Thymus (tissue), 11 donors: ENCODE measurements around the gene EYS. TPM values are rescaled to one million over a fixed set of nuclear protein-coding genes. Genes with fewer than 3 reads are reported as not detected.

ENCODE experiments used
- DNase-seq, 9 donors: peaks; one replicate each; pipeline ENCODE4 v3.0.0-alpha.2; 2013; ENCODE audit warnings: low spot score in 9 of 9, low read depth in 6 of 9, missing footprints in 1 of 9
- H3K27ac ChIP-seq, 2 donors: one replicate each; pipeline ENCODE4 v1.5.1; 2013; ENCODE audit warnings: control low read depth in 1 of 2, low read depth in 1 of 2, low read length in 1 of 2, mild to moderate bottlenecking in 1 of 2, moderate library complexity in 1 of 2
- H3K27me3 ChIP-seq, 2 donors: one replicate each; pipeline ENCODE4 v1.5.1; 2013; ENCODE audit warnings: low read length in 1 of 2; ENCODE audit not compliant: control insufficient read depth in 2 of 2, insufficient read depth in 1 of 2
- H3K36me3 ChIP-seq, 2 donors: one replicate each; pipeline ENCODE4 v1.5.1; 2013; ENCODE audit warnings: low read length in 1 of 2, mild to moderate bottlenecking in 1 of 2, moderate library complexity in 1 of 2; ENCODE audit not compliant: control insufficient read depth in 2 of 2, insufficient read depth in 2 of 2
- H3K4me1 ChIP-seq, 2 donors: one replicate each; pipeline ENCODE4 v1.5.1; 2013; ENCODE audit warnings: low read length in 2 of 2; ENCODE audit not compliant: control insufficient read depth in 2 of 2, insufficient read depth in 2 of 2
- H3K4me3 ChIP-seq, 2 donors: one replicate each; pipeline ENCODE4 v1.5.1; 2013; ENCODE audit warnings: low read length in 2 of 2, control low read depth in 1 of 2, mild to moderate bottlenecking in 1 of 2
- H3K9me3 ChIP-seq, 2 donors: one replicate each; pipeline ENCODE4 v1.5.1; 2013; ENCODE audit warnings: low read length in 1 of 2, mild to moderate bottlenecking in 1 of 2; ENCODE audit not compliant: control insufficient read depth in 2 of 2, insufficient read depth in 1 of 2
- WGBS: extraction: QIAGEN DNeasy Blood & Tissue Kit; methylation state at CpG from one replicate; pipeline ENCODE4 v1.1.7; 2013; 5-methylcytosine and 5-hydroxymethylcytosine counted together
- polyA plus RNA-seq: library from polyadenylated mRNA; stranded (reverse); fragments of 200-250 nt; gene quantifications from one replicate; pipeline ENCODE4 v1.2.3, GENCODE V29; 2013
- total RNA-seq: library from RNA; stranded (reverse); fragments of 120-200 nt; gene quantifications from one replicate; pipeline ENCODE4 v1.2.4, GENCODE V29; 2013
- donor health status: healthy.

EYS gene
- total and polyA plus RNA-seq, 2 donors: 0.05 to 0.28 TPM

DNA sequence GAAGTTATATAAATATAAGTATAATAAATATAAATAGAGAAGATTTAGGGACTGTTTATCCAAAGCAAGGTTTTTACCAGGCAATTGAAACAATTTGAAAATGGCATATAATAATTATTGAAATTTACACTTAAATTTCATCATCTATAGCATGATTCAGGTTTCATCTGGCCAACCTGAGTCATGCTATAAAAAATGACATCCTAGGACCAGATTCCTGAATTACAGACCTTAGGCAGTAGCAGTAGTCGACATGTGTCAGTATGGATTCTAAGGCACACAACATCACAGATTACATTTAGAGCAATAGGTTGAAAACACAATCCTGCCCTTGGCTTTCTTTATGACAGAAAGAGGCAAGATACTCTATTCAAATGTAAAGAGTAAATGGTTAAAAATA, 1479.2 kb downstream of the EYS start:
- H3K4me1 ChIP-seq: no peaks in the 10 kb centered on the region
- H3K4me3 ChIP-seq: no peak overlapping the region
- no peak for DNase-seq
- no peaks in the 10 kb centered on the region for H3K27me3 ChIP-seq
- WGBS: 89% methylated on average over 1 of the region's 1 CpG
- no peaks in the 10 kb centered on the region for H3K9me3 ChIP-seq
- no peaks in the 10 kb centered on the region for H3K36me3 ChIP-seq
- H3K27ac ChIP-seq: no peak overlapping the region

DNA sequence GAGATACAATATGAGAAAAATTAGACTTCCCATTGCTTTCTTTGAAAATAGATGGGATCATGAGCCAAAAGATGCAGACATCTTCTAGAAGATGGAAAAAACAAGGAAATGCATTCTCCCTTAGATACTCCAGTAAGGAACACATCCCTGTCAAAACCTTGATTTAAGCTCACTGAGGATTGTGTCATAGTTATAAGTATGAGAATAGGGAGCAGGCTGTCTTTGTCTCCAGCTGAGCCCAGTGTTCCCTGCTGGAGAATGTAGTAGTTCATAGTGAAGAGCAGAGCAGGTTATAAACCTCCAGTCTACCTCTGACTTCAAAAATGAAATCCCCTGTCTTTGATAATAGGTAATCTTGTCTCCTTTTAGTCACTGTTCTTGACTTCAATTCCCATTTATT, 1481.5 kb downstream of the EYS start:
- no peaks in the 10 kb centered on the region for H3K9me3 ChIP-seq
- H3K4me1 ChIP-seq: no peaks in the 10 kb centered on the region
- no peak overlapping the region for H3K4me3 ChIP-seq
- DNase-seq: no peak
- no peaks in the 10 kb centered on the region for H3K27me3 ChIP-seq
- no peaks in the 10 kb centered on the region for H3K36me3 ChIP-seq
- H3K27ac ChIP-seq: no peak overlapping the region

DNA sequence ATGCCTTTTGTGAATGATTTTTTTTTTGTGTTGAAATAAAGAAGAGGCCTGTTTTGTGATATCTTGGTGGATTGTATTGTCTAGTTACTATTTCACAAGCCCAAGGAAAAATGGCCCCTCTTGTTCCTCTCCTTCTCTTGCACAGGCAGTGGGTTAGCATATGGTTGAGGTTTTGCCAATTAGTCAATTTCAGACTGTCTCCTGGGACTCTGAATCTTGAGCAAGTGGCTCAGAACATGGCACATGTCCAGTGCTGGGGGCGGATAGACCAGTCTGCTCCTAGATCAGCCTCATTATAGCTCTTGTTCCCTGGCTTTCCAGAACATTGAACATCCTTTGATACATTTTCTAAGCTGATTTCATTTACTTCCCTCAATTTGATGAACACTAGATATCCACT, 1482.2 kb downstream of the EYS start:
- Histone ChIP-seq H3K9me3 (no peaks in the 10 kb centered on the region), H3K36me3 (no peaks in the 10 kb centered on the region), H3K27ac (no peak overlapping the region), H3K4me3 (no peak overlapping the region), H3K27me3 (no peaks in the 10 kb centered on the region), H3K4me1 (no peaks in the 10 kb centered on the region)
- WGBS: 86% methylated on average over 1 of the region's 1 CpG
- no peak for DNase-seq

DNA sequence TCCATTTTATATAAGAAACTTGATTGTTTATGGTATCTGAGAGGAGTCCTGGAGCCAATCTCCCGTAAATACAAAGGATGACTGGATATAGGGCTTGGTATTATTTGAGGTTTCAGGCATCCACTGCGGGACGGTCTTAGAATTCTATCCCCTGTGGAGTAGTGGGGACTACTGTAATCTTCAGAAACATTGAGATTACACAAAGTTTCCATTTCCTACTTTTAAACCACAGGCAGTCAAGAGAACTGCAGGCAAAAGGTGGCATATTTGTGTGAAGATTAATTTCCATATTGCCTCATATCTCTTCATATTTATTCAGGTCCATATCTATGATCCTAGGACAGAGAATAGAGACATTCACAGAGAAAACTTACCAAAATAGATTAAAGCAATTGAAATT, 1485.2 kb downstream of the EYS start:
- Histone ChIP-seq H3K4me1 (no peaks in the 10 kb centered on the region), H3K27ac (no peak overlapping the region), H3K27me3 (no peaks in the 10 kb centered on the region), H3K36me3 (no peaks in the 10 kb centered on the region), H3K4me3 (no peak overlapping the region), H3K9me3 (no peaks in the 10 kb centered on the region)
- DNase-seq: no peak
- WGBS: 75% methylated on average over 3 of the region's 3 CpGs

DNA sequence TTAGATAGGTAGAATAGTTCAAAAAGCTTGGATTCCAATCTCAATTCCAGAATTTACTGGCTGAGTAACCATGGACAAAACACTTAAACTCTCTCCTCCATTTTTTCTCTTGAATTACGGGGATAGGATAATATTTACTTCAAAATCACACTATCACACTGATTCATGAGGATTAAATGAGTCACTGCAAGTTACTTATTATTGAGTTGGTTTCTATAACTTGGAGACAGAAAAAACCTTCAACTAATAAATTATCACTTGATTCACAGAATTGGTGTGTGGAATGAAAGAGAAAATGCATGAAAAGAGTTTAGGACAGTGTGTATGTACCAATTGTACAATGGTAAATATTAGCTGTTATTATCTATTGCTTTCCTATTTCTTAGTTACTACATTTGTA, 1486.2 kb downstream of the EYS start:
- Histone ChIP-seq H3K9me3 (no peaks in the 10 kb centered on the region), H3K4me3 (no peak overlapping the region), H3K27me3 (no peaks in the 10 kb centered on the region), H3K36me3 (no peaks in the 10 kb centered on the region), H3K27ac (no peak overlapping the region), H3K4me1 (no peaks in the 10 kb centered on the region)
- WGBS: 95% methylated on average over 1 of the region's 1 CpG
- DNase-seq: no peak

DNA sequence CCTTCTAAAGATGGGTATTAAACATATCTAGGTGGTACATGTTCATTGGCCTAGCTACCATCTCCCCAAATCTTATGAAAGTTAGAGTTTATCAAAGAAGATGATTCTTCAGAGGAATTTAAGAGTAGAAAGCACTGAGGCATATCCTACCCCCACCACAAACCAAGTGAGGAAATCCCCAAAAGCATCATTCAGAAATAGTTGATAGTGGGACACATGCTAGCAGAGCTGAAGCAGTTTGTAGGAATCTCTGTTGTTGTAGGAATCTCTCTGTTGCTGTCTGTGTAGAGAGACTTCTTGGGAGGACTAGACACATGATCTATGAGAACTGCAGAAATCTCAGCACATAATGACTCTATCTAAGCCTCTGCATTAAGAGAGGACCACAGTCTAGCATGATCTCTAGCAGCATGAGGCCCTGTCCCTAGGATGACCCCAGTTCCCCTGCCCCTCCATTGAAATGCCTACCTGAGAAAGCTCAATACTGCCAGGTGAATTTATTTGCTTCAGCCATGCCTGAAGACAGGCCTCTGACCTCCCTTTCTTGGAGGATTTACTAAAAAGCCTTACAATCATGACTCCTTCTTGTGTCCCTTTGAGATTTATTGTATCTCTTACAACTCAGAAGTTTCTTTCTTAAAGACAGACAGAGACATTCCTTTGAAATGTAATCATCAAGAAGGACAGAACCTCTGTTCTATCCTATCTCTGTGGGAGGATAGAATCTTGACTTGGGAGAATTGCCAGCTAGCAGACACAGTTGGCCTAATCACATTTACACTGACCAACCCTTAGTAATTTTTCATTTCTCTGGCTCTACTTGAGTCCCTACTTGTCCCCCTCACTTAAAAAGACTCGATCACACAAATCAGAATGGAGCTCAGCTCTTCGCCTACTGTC, 1489.1 kb downstream of the EYS start:
- Histone ChIP-seq H3K4me1 (no peaks in the 10 kb centered on the region), H3K27me3 (no peaks in the 10 kb centered on the region), H3K4me3 (no peak overlapping the region), H3K27ac (no peak overlapping the region), H3K36me3 (no peaks in the 10 kb centered on the region), H3K9me3 (no peaks in the 10 kb centered on the region)
- DNase-seq: no peak
- WGBS: 93% methylated on average over 2 of the region's 2 CpGs

DNA sequence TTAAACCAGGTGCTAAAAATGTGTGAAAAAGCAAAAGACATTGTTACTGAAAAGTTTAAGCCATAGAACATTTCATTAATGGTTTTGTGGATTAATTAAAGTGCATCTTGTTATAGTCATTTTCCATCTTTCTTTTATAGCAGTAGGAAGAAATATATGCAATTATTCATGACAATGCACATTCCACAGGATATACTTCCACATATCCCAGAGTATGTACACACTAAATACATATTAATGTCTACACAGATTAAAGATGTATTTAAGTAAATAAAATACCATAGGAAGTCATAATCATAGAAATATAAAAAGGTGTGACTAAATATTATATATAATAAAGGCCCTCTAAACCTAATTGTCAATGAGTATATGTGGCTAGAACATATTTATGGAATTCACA, 1492.7 kb downstream of the EYS start:
- no peaks in the 10 kb centered on the region for H3K27me3 ChIP-seq
- no peaks in the 10 kb centered on the region for H3K36me3 ChIP-seq
- no peaks in the 10 kb centered on the region for H3K4me1 ChIP-seq
- no peak overlapping the region for H3K4me3 ChIP-seq
- DNase-seq: no peak
- H3K9me3 ChIP-seq: no peaks in the 10 kb centered on the region
- H3K27ac ChIP-seq: no peak overlapping the region

DNA sequence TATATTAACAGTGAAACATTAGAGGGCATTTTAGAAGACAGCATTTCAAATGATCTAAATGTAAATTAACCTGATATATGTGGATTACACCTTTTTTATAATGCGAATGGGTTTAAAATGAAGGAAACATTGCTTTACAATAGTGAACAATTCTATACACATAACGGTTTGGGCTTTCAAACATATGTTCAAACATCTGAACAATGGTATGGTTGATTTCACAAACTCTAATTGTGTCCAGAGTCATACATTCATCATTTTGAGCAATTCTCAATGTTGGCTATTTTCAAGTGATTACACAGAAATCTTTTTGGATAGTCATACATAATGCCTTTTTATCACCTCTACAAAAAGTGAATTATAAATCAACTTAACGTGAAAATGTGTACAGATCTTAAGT, 1493.3 kb downstream of the EYS start:
- whole genome bisulfite sequencing: 62% methylated on average over 3 of the region's 3 CpGs
- no peak overlapping the region for H3K4me3 ChIP-seq
- H3K27ac ChIP-seq: no peak overlapping the region
- no peaks in the 10 kb centered on the region for H3K9me3 ChIP-seq
- no peaks in the 10 kb centered on the region for H3K36me3 ChIP-seq
- no peak for DNase-seq
- H3K27me3 ChIP-seq: no peaks in the 10 kb centered on the region
- H3K4me1 ChIP-seq: no peaks in the 10 kb centered on the region

DNA sequence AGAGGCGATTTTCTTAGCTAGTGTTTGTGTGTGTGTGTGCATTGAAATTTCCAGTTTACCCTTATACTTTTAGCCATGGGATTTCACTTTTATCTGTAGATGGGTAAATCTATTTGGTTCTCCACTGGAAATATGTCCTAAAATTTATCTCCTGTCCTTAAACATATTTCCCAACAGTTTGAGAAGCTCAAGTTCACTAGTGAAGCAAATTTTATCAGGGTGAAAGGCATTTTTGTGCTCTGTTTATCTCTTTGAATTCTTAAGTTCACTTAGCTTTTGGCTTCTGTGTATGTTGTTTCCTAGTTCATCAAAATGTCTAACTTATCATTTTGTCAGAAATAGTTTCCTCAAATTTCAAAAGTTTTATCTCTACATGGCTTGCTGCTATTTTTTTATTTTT, 1509.8 kb downstream of the EYS start:
- Histone ChIP-seq H3K27me3 (no peaks in the 10 kb centered on the region), H3K4me1 (no peaks in the 10 kb centered on the region), H3K36me3 (no peaks in the 10 kb centered on the region), H3K27ac (no peak overlapping the region), H3K4me3 (no peak overlapping the region), H3K9me3 (no peaks in the 10 kb centered on the region)
- DNase-seq: no peak
- 96% methylated on average over 1 of the region's 1 CpG for WGBS
